Measurements from ENCODE around the gene NKD2.

DNA sequence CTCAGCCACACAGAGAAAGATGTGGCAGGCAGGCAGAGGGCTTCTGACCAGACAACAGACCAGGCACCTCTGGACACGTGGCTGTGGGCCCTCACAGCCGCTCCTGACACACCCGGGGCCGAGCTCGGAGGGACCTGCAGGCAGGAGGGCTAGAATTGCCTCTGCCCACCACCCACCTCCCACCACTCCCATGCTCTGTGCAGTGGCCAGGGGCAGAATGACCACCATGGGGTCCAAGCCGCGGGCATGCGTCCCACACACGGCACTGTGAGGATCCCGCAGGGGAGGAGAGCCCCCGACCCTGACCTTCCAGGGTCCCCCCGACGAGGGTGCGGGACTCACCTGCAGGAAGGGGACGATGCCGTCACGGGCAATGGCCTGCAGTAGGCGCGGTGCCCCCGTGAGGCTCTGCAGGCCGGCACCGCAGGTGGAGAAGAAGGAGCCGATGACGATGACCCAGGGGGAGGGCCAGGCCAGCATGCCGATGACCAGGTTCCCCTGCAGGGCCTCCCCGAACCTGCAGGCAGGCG is 69.0 kb downstream of the NKD2 start:
- TF ChIP-seq EZH2phosphoT487 (IDR thresholded peaks at IDR 0.05; ENCODE audit: borderline replicate concordance) = no peak
- no peak for TF ChIP-seq EGR1 (IDR thresholded peaks at IDR 0.05; ENCODE audit: low read depth)
- TF ChIP-seq ZNF274 (IDR thresholded peaks at IDR 0.05; ENCODE audit: low read depth, low read length) = no peak
- TF ChIP-seq, protein P1, sequence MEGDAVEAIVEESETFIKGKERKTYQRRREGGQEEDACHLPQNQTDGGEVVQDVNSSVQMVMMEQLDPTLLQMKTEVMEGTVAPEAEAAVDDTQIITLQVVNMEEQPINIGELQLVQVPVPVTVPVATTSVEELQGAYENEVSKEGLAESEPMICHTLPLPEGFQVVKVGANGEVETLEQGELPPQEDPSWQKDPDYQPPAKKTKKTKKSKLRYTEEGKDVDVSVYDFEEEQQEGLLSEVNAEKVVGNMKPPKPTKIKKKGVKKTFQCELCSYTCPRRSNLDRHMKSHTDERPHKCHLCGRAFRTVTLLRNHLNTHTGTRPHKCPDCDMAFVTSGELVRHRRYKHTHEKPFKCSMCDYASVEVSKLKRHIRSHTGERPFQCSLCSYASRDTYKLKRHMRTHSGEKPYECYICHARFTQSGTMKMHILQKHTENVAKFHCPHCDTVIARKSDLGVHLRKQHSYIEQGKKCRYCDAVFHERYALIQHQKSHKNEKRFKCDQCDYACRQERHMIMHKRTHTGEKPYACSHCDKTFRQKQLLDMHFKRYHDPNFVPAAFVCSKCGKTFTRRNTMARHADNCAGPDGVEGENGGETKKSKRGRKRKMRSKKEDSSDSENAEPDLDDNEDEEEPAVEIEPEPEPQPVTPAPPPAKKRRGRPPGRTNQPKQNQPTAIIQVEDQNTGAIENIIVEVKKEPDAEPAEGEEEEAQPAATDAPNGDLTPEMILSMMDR (IDR thresholded peaks at IDR 0.05 in 2 of 3, conservative IDR thresholded peaks at IDR 0.05 in 1 of 3; ENCODE audit: borderline replicate concordance in 1 of 3, insufficient read depth in 1 of 3, low read depth in 2 of 3, low read length in 2 of 3) = no peak
- TF ChIP-seq MAX (IDR thresholded peaks at IDR 0.05) = no peak
- no peak for TF ChIP-seq ZFX (IDR thresholded peaks at IDR 0.05)
- no peak for TF ChIP-seq RAD21 (IDR thresholded peaks at IDR 0.05; ENCODE audit: low read depth)
- no peak for TF ChIP-seq TCF7L2 (IDR thresholded peaks at IDR 0.05; ENCODE audit: borderline replicate concordance, extremely low read depth, insufficient read depth, insufficient read length)
- no peak for TF ChIP-seq POLR2A (IDR thresholded peaks at IDR 0.05; ENCODE audit: borderline replicate concordance, extremely low read depth, insufficient read depth, insufficient read length)
- no peak for TF ChIP-seq SIN3A (IDR thresholded peaks at IDR 0.05; ENCODE audit: low read depth)

Data from HCT116 (cell line).